ENCODE results near the gene OR12D3. TPM values are rescaled to one million over a fixed set of nuclear protein-coding genes. Genes with fewer than 3 reads are reported as not detected.

The OR12D3 gene
- total and polyA plus RNA-seq, 10 of the 15 experiments (the other 5 are each of a cell fraction or from before 2014, with no cell fraction given), result not detected

GRCh38 chr6:29368765-29369164 lies 6.3 kb downstream of the OR12D3 start, which contains the start of gene OR5V1:
Gene OR5V1, minus strand, starts transcription at chr6:29368865. Its CDS starts 12,670 bp downstream, at chr6:29356195.
- FAIRE-seq, result no peak
- Histone ChIP-seq H3K4me1 (ENCODE audit: control insufficient read depth, insufficient read depth, low read length) (no peaks in the 10 kb centered on the region), H3K27ac (ENCODE audit: control insufficient read depth, insufficient read depth) (no peak within 1 kb of the TSS), H3K9ac (ENCODE audit: control insufficient read depth, insufficient read depth, low read length) (no peak within 1 kb of the TSS), H2AFZ (ENCODE audit: control insufficient read depth, low read depth, low read length) (no peak within 1 kb of the TSS), H3K36me3 (ENCODE audit: control insufficient read depth in 2 of 2, insufficient read depth in 2 of 2, low read length in 1 of 2) (no peaks in the 10 kb centered on the region), H3K4me3 (no peak within 1 kb of the TSS), H3K9me3 (replicated peaks; ENCODE audit: control insufficient read depth, insufficient read depth, low read length) (no peaks in the 10 kb centered on the region), H3K4me2 (ENCODE audit: control insufficient read depth, insufficient read depth) (no peak within 1 kb of the TSS), H3K79me2 (ENCODE audit: control insufficient read depth, insufficient read depth, low read length) (no peaks in the 10 kb centered on the region), H4K20me1 (ENCODE audit: control insufficient read depth, insufficient read depth) (no peaks in the 10 kb centered on the region), H3K27me3 (replicated peaks in 1 of 2; ENCODE audit: control insufficient read depth in 2 of 2, insufficient read depth in 2 of 2, low read length in 1 of 2) (no peaks in the 10 kb centered on the region)
- intact Hi-C loops (cut with micrococcal nuclease; ENCODE audit: unreplicated experiment), result no loop called here
- no peak for DNase-seq (ENCODE audit: low read depth, low spot score)
- ChIA-PET POLR2A (no interaction called here), CTCF (no interaction called here), RAD21 (ENCODE audit: unreplicated experiment) (no interaction called here), SMC1A (ENCODE audit: uncharacterized antibody, unreplicated experiment) (no interaction called here)
- TF ChIP-seq ATF2 (IDR thresholded peaks at IDR 0.05; ENCODE audit: low read length) (no peak), RAD51 (IDR thresholded peaks at IDR 0.05) (no peak), SREBF2 (IDR thresholded peaks at IDR 0.05; ENCODE audit: low read length) (no peak), GABPA (IDR thresholded peaks at IDR 0.05; ENCODE audit: low read depth) (no peak), PAX5 (IDR thresholded peaks at IDR 0.05; ENCODE audit: borderline replicate concordance, low read depth, low read length) (no peak), CHD4 (IDR thresholded peaks at IDR 0.05) (no peak), CEBPB (IDR thresholded peaks at IDR 0.05; ENCODE audit: borderline replicate concordance in 1 of 2, low read depth in 2 of 2, low read length in 2 of 2) (no peak), PKNOX1 (IDR thresholded peaks at IDR 0.05) (no peak), PBX3 (IDR thresholded peaks at IDR 0.05; ENCODE audit: insufficient replicate concordance, low read depth, low read length) (no peak)
- in situ Hi-C loops (cut with MboI), result no loop called here
- WGBS (ENCODE audit: insufficient coverage, insufficient replicate concordance, low lambda C conversion rate, missing lambda C conversion rate), result 28% methylated on average over 3 of the region's 3 CpGs
- BruUV-seq (replicated peaks), result no TSS peak
- no peak for ATAC-seq
